IMR-90 (cell line): ENCODE measurements around the gene CCDC88C. TPM values are rescaled to one million over a fixed set of nuclear protein-coding genes. Genes with fewer than 3 reads are reported as not detected.

Source experiments
- ATAC-seq: fragments of 200-7000 bp; cut with Tn5 transposase; 2 replicates; pipeline ENCODE4 v1.9.1; 2020; ENCODE audit warnings: low read depth, mild to moderate bottlenecking, moderate library complexity
- BruUV-seq: library from RNA; stranded (reverse); fragments of 400-500 nt; replicated peaks from 2 replicates; lab custom pipeline; 2021; lab: Mats Ljungman, UMichigan
- CTCF ChIA-PET: fragments of 300-600 bp; formaldehyde crosslinking; extraction: SDS; loops from one replicate; lab custom pipeline; 2021; ENCODE audit warnings: antibody characterized with exemption; lab: Yijun Ruan, JAX
- POLR2A ChIA-PET: fragments of 300-600 bp; sonication (Branson Sonifier 250); formaldehyde crosslinking; loops from one replicate; lab custom pipeline; 2022; ENCODE audit warnings: antibody characterized with exemption; ENCODE audit not compliant: unreplicated experiment; lab: Charles Lee
- DNase-seq: peaks from one replicate; pipeline ENCODE4 v3.0.0; 2013
- H2AFZ ChIP-seq: replicated peaks from 2 replicates; pipeline ENCODE3; 2013; ENCODE audit warnings: low read length, mild to moderate bottlenecking; ENCODE audit not compliant: poor library complexity
- H2AK5ac ChIP-seq: 2 replicates; pipeline ENCODE4 v1.6.1; 2013; ENCODE audit warnings: low read depth, low read length, inconsistent platforms
- H2AK9ac ChIP-seq: replicated peaks from 2 replicates; pipeline ENCODE3; 2013; ENCODE audit warnings: mild to moderate bottlenecking, low read depth, low read length, moderate library complexity; ENCODE audit not compliant: poor library complexity
- H2BK120ac ChIP-seq: 2 replicates; pipeline ENCODE4 v1.6.1; 2013; ENCODE audit warnings: low read depth, low read length, inconsistent platforms
- H2BK15ac ChIP-seq: 3 replicates; pipeline ENCODE4 v1.6.1; 2013; ENCODE audit warnings: low read depth, low read length, inconsistent platforms
- H2BK20ac ChIP-seq: 2 replicates; pipeline ENCODE4 v1.6.1; 2013; ENCODE audit warnings: low read depth, mild to moderate bottlenecking, inconsistent platforms, low read length, moderate library complexity
- H2BK5ac ChIP-seq: 2 replicates; pipeline ENCODE4 v1.6.1; 2013; ENCODE audit warnings: mild to moderate bottlenecking, low read depth, low read length, inconsistent platforms; ENCODE audit not compliant: poor library complexity, severe bottlenecking
- H3K14ac ChIP-seq: replicated peaks from 2 replicates; pipeline ENCODE4 v1.6.1; 2013; ENCODE audit warnings: low read depth, low read length, inconsistent platforms
- H3K18ac ChIP-seq: 2 replicates; pipeline ENCODE4 v1.6.1; 2013; ENCODE audit warnings: low read depth, low read length, control low read depth
- H3K23ac ChIP-seq: 2 replicates; pipeline ENCODE4 v1.6.1; 2013; ENCODE audit warnings: low read depth, low read length, inconsistent platforms
- H3K27ac ChIP-seq: 2 replicates; pipeline ENCODE4 v1.5.1; 2013; ENCODE audit warnings: mild to moderate bottlenecking, control low read depth, low read length; ENCODE audit not compliant: insufficient read depth
- H3K27me3 ChIP-seq: 2 replicates; pipeline ENCODE4 v1.6.1; 2013; ENCODE audit warnings: low read length; ENCODE audit not compliant: control insufficient read depth, insufficient read depth
- H3K36me3 ChIP-seq: 2 replicates; pipeline ENCODE4 v1.6.1; 2013; ENCODE audit warnings: low read length, mixed read lengths; ENCODE audit not compliant: control insufficient read depth, insufficient read depth
- H3K4ac ChIP-seq: 2 replicates; pipeline ENCODE4 v1.6.1; 2013; ENCODE audit warnings: low read depth, low read length, inconsistent platforms
- H3K4me1 ChIP-seq: 2 replicates; pipeline ENCODE4 v1.6.1; 2013; ENCODE audit warnings: low read length, mixed read lengths; ENCODE audit not compliant: control insufficient read depth, insufficient read depth
- H3K4me2 ChIP-seq: 2 replicates; pipeline ENCODE4 v1.6.1; 2013; ENCODE audit warnings: low read depth, mild to moderate bottlenecking, control low read depth, low read length, moderate library complexity
- H3K4me3 ChIP-seq: 2 replicates; pipeline ENCODE4 v1.5.1; 2013; ENCODE audit warnings: low read depth, mild to moderate bottlenecking, control low read depth, low read length, moderate library complexity; ENCODE audit not compliant: insufficient read depth
- H3K56ac ChIP-seq: 2 replicates; pipeline ENCODE4 v1.6.1; 2013; ENCODE audit warnings: low read length, inconsistent platforms; ENCODE audit not compliant: insufficient read depth; ENCODE audit errors: extremely low read depth
- H3K79me1 ChIP-seq, 2 experiments: 2 replicates each; pipeline ENCODE4 v1.6.1; 2013; ENCODE audit warnings: low read length in 2 of 2, inconsistent platforms in 1 of 2, low read depth in 1 of 2
- H3K9ac ChIP-seq: 2 replicates; pipeline ENCODE4 v1.6.1; 2013; ENCODE audit warnings: low read depth, low read length, control low read depth
- H3K9me1 ChIP-seq: 2 replicates; pipeline ENCODE4 v1.6.1; 2013; ENCODE audit warnings: low read length, inconsistent platforms; ENCODE audit not compliant: insufficient read depth
- H3K9me3 ChIP-seq: 2 replicates; pipeline ENCODE4 v1.6.1; 2013; ENCODE audit warnings: low read length; ENCODE audit not compliant: control insufficient read depth, insufficient read depth
- H4K20me1 ChIP-seq: 2 replicates; pipeline ENCODE4 v1.6.1; 2013; ENCODE audit warnings: low read length, inconsistent platforms; ENCODE audit not compliant: insufficient read depth
- H4K5ac ChIP-seq: 2 replicates; pipeline ENCODE4 v1.6.1; 2013; ENCODE audit warnings: mild to moderate bottlenecking, low read depth, low read length, control low read depth
- H4K8ac ChIP-seq, 2 experiments: 2 replicates each; pipeline ENCODE4 v1.6.1; 2013; ENCODE audit warnings: low read depth in 2 of 2, low read length in 2 of 2, control low read depth in 1 of 2, inconsistent platforms in 1 of 2
- H4K91ac ChIP-seq: 2 replicates; pipeline ENCODE4 v1.6.1; 2013; ENCODE audit warnings: low read depth, low read length, inconsistent platforms; ENCODE audit not compliant: insufficient read depth
- BHLHE40 ChIP-seq: fragments of 150-350 bp; IDR thresholded peaks from 2 replicates; pipeline ENCODE4 v1.6.1; 2016; ENCODE audit warnings: mild to moderate bottlenecking, low read depth, low read length
- MAFK ChIP-seq: IDR thresholded peaks from 2 replicates; pipeline ENCODE4 v1.6.1; 2012; ENCODE audit warnings: low read depth, low read length, improper control_type of control experiment
- NFE2L2 ChIP-seq: fragments of 150-350 bp; IDR thresholded peaks from 2 replicates; pipeline ENCODE4 v1.6.1; 2016; ENCODE audit warnings: low read depth, mild to moderate bottlenecking, low read length
- POLR2A ChIP-seq: IDR thresholded peaks from 2 replicates; pipeline ENCODE4 v1.6.1; 2012; ENCODE audit warnings: mild to moderate bottlenecking, low read depth, low read length
- RAD21 ChIP-seq: IDR thresholded peaks from 2 replicates; pipeline ENCODE4 v1.6.1; 2012; ENCODE audit warnings: low read length, improper control_type of control experiment
- RCOR1 ChIP-seq: IDR thresholded peaks from 2 replicates; pipeline ENCODE4 v1.6.1; 2012; ENCODE audit warnings: mild to moderate bottlenecking, low read length, improper control_type of control experiment; ENCODE audit not compliant: insufficient replicate concordance
- WGBS, 2 experiments: methylation state at CpG; one replicate each; pipeline versions ENCODE4 v1.1.5 to v1.1.7; 2013; ENCODE audit warnings: missing lambda C conversion rate in 2 of 2; ENCODE audit not compliant: insufficient read length in 1 of 2; ENCODE audit errors: extremely low coverage in 2 of 2; 5-methylcytosine and 5-hydroxymethylcytosine counted together
- dilution Hi-C: fragments of 300-500 bp; cut with HindIII; formaldehyde crosslinking; loops from one replicate; pipeline ENCODE4 v1.14.3; 2018; ENCODE audit warnings: low sequenced_read_pairs; ENCODE audit not compliant: unreplicated experiment
- in situ Hi-C: fragments of 300-500 bp; cut with MboI; formaldehyde crosslinking; loops from 3 replicates; pipeline ENCODE4 v1.14.3; 2019; ENCODE audit warnings: low sequenced_read_pairs, inconsistent platforms, mixed read lengths
- intact Hi-C: fragments of 100-400 bp; cut with micrococcal nuclease; formaldehyde crosslinking; loops from 2 replicates; pipeline ENCODE4 v1.10.0; 2022
- polyA plus RNA-seq, 3 experiments: library from polyadenylated mRNA; depleted of rRNA; stranded (reverse); fragments of >200 nt; gene quantifications; 2 replicates each; pipeline ENCODE4 v1.2.3, GENCODE V29; 2012; ENCODE audit warnings: low replicate concordance in 1 of 3
- total RNA-seq: library from RNA; depleted of rRNA; stranded (reverse); fragments of >200 nt; gene quantifications from 2 replicates; pipeline ENCODE4 v1.2.3, GENCODE V29; 2012
- TF ChIP-seq, protein P1 (sequence below): fragments of 150-350 bp; IDR thresholded peaks from 2 replicates; pipeline ENCODE4 v1.6.1; 2016; ENCODE audit warnings: low read depth, mild to moderate bottlenecking, low read length, moderate library complexity, borderline replicate concordance

CCDC88C gene
- total and polyA plus RNA-seq, 2 of the 4 experiments (the other 2 are of a cell fraction) = 0.17 to 0.18 TPM

DNA sequence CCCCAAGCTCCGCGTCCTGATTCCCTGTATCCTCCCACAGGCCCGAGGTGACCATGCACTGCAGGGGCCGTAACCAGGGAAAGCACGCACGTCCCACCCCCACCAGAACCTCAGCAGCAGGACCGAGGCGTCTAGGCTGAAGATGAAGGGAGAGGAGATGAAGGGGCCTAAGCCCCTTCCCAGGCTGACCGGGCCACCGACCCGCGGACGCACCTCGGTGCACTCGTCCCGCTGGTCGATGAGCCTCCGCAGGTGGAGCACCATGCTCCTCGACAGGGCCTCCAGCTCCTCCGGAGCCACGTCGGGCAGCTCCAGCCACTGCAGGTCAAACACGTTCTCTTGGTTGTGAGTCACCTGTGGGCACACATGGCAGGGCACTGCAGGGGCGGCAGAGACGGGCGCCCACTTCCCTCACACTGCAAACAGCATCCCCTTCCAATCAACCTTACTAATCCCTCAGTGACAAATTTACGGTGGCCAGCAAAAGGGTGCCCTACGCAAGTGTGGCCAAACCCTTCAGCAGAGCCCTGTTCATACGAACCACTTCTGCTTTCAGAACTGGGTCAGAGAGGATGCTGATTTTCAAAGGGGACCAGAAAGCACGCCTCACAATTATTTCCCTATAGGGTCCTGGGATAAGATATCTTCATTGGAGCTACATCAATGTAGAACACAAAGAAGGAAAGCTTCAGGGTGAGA is 77.8 kb downstream of the CCDC88C start:
- TF ChIP-seq BHLHE40 (no peak), RCOR1 (no peak), MAFK (no peak), RAD21 (no peak), POLR2A (no peak), NFE2L2 (no peak)
- TF ChIP-seq, protein P1, sequence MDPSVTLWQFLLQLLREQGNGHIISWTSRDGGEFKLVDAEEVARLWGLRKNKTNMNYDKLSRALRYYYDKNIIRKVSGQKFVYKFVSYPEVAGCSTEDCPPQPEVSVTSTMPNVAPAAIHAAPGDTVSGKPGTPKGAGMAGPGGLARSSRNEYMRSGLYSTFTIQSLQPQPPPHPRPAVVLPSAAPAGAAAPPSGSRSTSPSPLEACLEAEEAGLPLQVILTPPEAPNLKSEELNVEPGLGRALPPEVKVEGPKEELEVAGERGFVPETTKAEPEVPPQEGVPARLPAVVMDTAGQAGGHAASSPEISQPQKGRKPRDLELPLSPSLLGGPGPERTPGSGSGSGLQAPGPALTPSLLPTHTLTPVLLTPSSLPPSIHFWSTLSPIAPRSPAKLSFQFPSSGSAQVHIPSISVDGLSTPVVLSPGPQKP = no peak
- no peak overlapping the region for H2BK5ac ChIP-seq
- H3K4me3 ChIP-seq = no peak overlapping the region
- 89% methylated on average over 15 of the region's 30 CpGs; no CpG with 5 or more reads in 1 of the 2 experiments for WGBS, 2 experiments
- no peak overlapping the region for H3K18ac ChIP-seq
- H3K9me1 ChIP-seq = no peaks in the 10 kb centered on the region
- peaks cover 4% of the 10 kb centered on the region for H3K27me3 ChIP-seq
- H2BK20ac ChIP-seq = no peak overlapping the region
- H2BK15ac ChIP-seq = no peak overlapping the region
- no peaks in the 10 kb centered on the region for H3K9me3 ChIP-seq
- no peaks in the 10 kb centered on the region for H3K36me3 ChIP-seq
- no peak overlapping the region for H4K8ac ChIP-seq
- H3K4ac ChIP-seq = no peak overlapping the region
- DNase-seq = no peak
- in situ Hi-C loops (no loop called here), intact Hi-C loops (loop anchor here (5.0 kb wide), 1 partner anchor 547 kb away; no protein-coding TSS in a partner anchor), dilution Hi-C loops (no loop called here)
- no peak for ATAC-seq
- ChIA-PET POLR2A (no interaction called here), CTCF (no interaction called here)
- H4K5ac ChIP-seq = no peak overlapping the region
- H3K4me2 ChIP-seq = no peak overlapping the region
- no peak overlapping the region for H4K91ac ChIP-seq
- H2AFZ ChIP-seq = no peak overlapping the region
- no peak overlapping the region for H3K14ac ChIP-seq
- H2BK120ac ChIP-seq = no peak overlapping the region
- no TSS peak for BruUV-seq
- H3K79me1 ChIP-seq = no peaks in the 10 kb centered on the region
- no peak overlapping the region for H3K9ac ChIP-seq
- H3K23ac ChIP-seq = no peak overlapping the region
- no peaks in the 10 kb centered on the region for H3K4me1 ChIP-seq
- H4K20me1 ChIP-seq = no peaks in the 10 kb centered on the region
- no peak overlapping the region for H3K56ac ChIP-seq
- H2AK9ac ChIP-seq = no peak overlapping the region
- no peak overlapping the region for H3K27ac ChIP-seq
- no peak overlapping the region for H2AK5ac ChIP-seq
